Esophagus muscularis mucosa (tissue), 4 donors: ENCODE data around the gene CLCA4.

ENCODE experiments used
- CTCF ChIP-seq, 3 experiments: fragments of 200-600 bp in 2 of 3; fragments of 450-650 bp in 1 of 3; sonication (generic) in 2 of 3; IDR thresholded peaks; one replicate each; pipeline ENCODE4 v1.5.1; 2017 to 2019; ENCODE audit warnings: antibody characterized with exemption in 3 of 3, mild to moderate bottlenecking in 2 of 3, moderate library complexity in 1 of 3
- EP300 ChIP-seq: sonication (generic); formaldehyde crosslinking; IDR thresholded peaks from one replicate; pipeline ENCODE4 v1.6.1; 2017; ENCODE audit warnings: antibody characterized with exemption
- POLR2A ChIP-seq: fragments of 450-650 bp; IDR thresholded peaks from one replicate; pipeline ENCODE4 v1.6.1; 2017; ENCODE audit warnings: antibody characterized with exemption, moderate library complexity, mild to moderate bottlenecking, low read depth
- POLR2AphosphoS5 ChIP-seq, 2 donors: sonication (generic); formaldehyde crosslinking; IDR thresholded peaks; one replicate each; pipeline ENCODE4 v1.6.1; 2017; ENCODE audit warnings: antibody characterized with exemption in 2 of 2

- no peak for TF ChIP-seq POLR2A
- no peak for TF ChIP-seq CTCF (IDR thresholded peaks at IDR 0.05)
- TF ChIP-seq POLR2AphosphoS5 (IDR thresholded peaks at IDR 0.05): no peak
- no peak for TF ChIP-seq EP300
Observed at GRCh38 chr1:86502721-86503405, 44.0 kb upstream of the CLCA4 start.
